IgD-negative memory B cell (primary cell): ENCODE results near the gene HPCAL1. TPM values are rescaled to one million over a fixed set of nuclear protein-coding genes. Genes with fewer than 3 reads are reported as not detected.
"Not testable (repeated sequence)": the region's sequence is repeated elsewhere in the genome, so short reads cannot be mapped to it uniquely, and the experiment has no call there.

Experiments
- H3K27ac Mint-ChIP-seq, 3 donors: one replicate each; pipeline ENCODE4 v1.8.0; 2020 to 2022; ENCODE audit warnings: mild to moderate bottlenecking in 3 of 3, mixed read lengths in 3 of 3, moderate library complexity in 1 of 3
- H3K27me3 Mint-ChIP-seq: one replicate; pipeline ENCODE4 v1.8.0; 2021; ENCODE audit warnings: mixed read lengths
- H3K36me3 Mint-ChIP-seq: one replicate; pipeline ENCODE4 v1.8.0; 2020; ENCODE audit warnings: mild to moderate bottlenecking, mixed read lengths
- H3K4me1 Mint-ChIP-seq, 3 donors: one replicate each; pipeline ENCODE4 v1.8.0; 2020 to 2022; ENCODE audit warnings: mixed read lengths in 3 of 3, mild to moderate bottlenecking in 1 of 3
- H3K4me3 Mint-ChIP-seq, 4 donors: one replicate each; pipeline ENCODE4 v1.8.0; 2020 to 2022; ENCODE audit warnings: mild to moderate bottlenecking in 4 of 4, mixed read lengths in 4 of 4, moderate library complexity in 3 of 4
- H3K9me3 Mint-ChIP-seq, 3 donors: one replicate each; pipeline ENCODE4 v1.8.0; 2020 to 2021; ENCODE audit warnings: mixed read lengths in 3 of 3, mild to moderate bottlenecking in 1 of 3
- polyA plus RNA-seq: library from polyadenylated mRNA; unstranded; fragments of 300-500 nt; fragmentation: Illumina TruSeq; gene quantifications from one replicate; pipeline ENCODE4 v1.2.3, GENCODE V29; 2021

Gene HPCAL1
- polyA plus RNA-seq, 1 donor from 2014 or later: 89.2 TPM

DNA sequence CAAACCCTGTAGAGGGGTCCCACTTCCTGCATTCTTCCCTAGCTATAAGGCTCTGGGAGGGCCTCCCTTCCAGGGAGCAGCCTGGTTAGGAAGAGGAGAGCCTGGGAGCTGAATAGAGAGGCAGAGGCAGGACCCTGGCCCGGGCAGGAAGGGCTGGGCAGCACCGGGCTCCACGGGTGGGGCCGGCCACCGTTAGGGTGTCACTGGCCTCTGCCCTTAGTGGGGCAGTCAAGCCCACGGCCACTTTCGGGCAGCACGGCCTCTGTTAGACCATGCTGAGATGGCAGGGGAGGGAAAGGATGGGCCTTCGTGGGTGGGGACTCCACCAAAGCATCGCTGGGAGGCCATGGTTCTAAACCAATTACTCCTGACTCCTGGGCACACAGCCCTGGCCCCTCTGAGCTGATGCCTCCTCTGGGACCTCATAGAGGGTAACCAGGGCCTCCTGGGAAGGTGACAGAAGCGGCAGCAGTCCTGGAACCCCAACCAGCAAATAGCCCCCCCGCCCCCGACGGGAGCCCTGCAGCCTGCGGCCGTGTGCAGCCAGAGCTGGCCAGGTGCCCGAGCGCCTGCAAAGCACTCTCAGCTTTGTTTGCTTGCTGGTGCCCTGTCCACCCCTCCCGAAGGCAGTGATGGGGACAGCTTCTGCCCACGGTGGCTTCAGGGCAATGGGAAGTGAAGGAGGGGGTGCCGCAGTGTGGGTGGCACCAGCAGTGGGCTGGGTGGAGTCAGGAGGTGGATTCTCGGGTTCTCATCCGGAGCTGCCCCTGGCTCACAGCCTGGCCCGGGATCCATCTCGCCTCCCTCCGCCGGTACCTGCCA, 16.3 kb upstream of the HPCAL1 start:
- H3K36me3 Mint-ChIP-seq: no peaks in the 10 kb centered on the region
- no peak overlapping the region for H3K4me3 Mint-ChIP-seq
- H3K27ac Mint-ChIP-seq: no peak overlapping the region
- peaks cover 0 to 1% (median 0%) of the 10 kb centered on the region in 3 donors for H3K9me3 Mint-ChIP-seq
- no peaks in the 10 kb centered on the region for H3K27me3 Mint-ChIP-seq
- peaks cover 0 to 1% (median 0%) of the 10 kb centered on the region in 3 donors for H3K4me1 Mint-ChIP-seq

DNA sequence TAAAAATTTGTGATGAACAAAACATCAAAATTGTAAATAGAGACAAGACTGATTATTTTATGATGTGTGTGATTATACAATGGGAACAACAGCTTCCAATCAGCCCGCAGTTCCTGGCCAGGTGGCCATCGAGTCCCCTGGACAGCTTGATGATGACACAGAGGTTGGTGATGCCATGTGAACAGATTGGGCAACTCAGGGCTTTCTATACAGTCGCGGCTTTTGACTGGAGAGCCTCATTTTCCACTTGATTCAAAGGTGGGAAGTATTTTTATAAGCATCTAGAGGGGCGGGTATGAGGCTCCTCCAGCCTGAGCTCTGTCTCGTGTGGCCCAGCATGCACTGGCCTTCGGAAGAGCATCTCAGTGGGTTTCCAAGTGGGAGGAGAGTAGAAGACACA, 14.9 kb upstream of the HPCAL1 start:
- Mint-ChIP-seq H3K4me1 (peaks cover 0 to 1% (median 0%) of the 10 kb centered on the region in 3 donors), H3K36me3 (no peaks in the 10 kb centered on the region), H3K9me3 (peaks cover 0 to 1% (median 0%) of the 10 kb centered on the region in 3 donors), H3K27me3 (no peaks in the 10 kb centered on the region), H3K27ac (no peak overlapping the region), H3K4me3 (no peak overlapping the region)

DNA sequence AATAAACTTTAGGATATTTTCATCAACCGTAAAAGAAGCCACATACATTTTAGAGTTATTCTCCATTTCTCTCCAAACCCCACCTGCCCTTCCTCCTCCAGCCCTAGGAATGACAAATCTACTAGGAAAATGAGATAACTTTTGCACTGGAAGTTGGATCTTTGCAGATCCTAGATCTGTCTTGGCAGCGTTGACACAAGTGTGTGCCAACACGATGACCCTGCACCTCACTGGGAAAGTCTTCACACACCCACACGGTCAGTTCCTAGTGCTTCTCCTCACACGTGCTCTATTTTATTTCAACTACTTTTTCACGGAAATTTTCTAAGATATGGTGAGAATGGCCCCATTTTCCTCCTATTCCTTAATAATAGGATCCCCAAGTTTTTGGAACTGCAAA, 14.1 kb upstream of the HPCAL1 start:
- Mint-ChIP-seq H3K4me3 (no peak overlapping the region), H3K27me3 (no peaks in the 10 kb centered on the region), H3K36me3 (no peaks in the 10 kb centered on the region), H3K9me3 (peaks cover 0 to 1% (median 0%) of the 10 kb centered on the region in 3 donors), H3K4me1 (peaks cover 0 to 1% (median 0%) of the 10 kb centered on the region in 3 donors), H3K27ac (no peak overlapping the region)

DNA sequence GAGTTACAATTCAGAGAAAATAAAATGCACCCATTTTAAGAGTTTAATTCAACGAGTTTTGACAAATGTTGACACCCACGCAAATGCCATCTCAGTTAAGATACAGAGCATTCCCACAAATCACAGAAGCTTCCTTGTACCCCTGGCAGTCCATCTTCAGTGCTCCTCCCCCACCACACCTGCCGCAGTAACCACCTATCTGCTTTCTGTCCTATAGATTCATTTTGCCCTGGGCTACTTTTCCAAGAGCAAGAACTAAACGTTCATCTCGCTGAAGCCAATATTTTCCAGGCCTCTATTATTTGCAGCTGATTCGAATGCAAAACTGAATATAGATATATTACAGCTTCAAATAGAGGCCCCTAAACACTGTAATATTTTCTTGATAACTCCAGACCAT, 13.4 kb upstream of the HPCAL1 start:
- H3K4me3 Mint-ChIP-seq: no peak overlapping the region
- H3K27ac Mint-ChIP-seq: no peak overlapping the region
- peaks cover 0 to 1% (median 0%) of the 10 kb centered on the region in 3 donors for H3K4me1 Mint-ChIP-seq
- H3K27me3 Mint-ChIP-seq: no peaks in the 10 kb centered on the region
- no peaks in the 10 kb centered on the region for H3K36me3 Mint-ChIP-seq
- peaks cover 0 to 5% (median 1%) of the 10 kb centered on the region in 3 donors for H3K9me3 Mint-ChIP-seq

DNA sequence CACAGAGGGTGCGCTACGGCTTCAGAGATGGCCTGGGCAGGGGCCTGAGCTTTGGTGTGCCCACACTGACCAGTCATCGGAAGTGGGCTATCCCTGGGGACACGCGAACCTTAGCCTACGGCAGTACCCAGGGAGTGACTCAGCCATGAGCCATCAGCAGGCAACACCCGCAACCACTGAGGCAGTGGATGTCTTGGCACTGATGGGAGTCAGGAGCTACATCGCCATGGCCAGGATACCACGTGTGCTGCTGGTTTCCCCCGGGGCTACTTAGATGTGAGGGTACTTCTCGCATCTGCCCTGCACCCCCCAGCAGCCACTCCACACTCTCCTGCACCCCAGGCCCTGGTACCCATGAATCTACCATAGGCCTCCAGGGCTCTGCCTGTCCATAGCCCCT, 12.8 kb upstream of the HPCAL1 start:
- Mint-ChIP-seq H3K27me3 (no peaks in the 10 kb centered on the region), H3K4me3 (no peak overlapping the region), H3K9me3 (peaks cover 0 to 5% (median 1%) of the 10 kb centered on the region in 3 donors), H3K36me3 (no peaks in the 10 kb centered on the region), H3K27ac (no peak overlapping the region), H3K4me1 (peaks cover 0 to 1% (median 0%) of the 10 kb centered on the region in 3 donors)

DNA sequence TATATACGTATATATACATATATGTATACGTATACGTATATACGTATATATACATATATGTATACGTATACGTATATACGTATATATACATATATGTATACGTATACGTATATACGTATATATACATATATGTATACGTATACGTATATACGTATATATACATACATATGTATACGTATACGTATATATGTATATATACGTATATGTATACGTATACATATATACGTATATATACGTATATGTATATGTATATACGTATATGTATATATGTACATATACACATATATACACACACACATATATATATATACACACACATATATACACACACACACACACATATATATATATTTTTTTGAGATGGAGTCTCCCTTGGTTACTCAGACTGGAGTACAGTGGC, 11.3 kb upstream of the HPCAL1 start:
- H3K27ac Mint-ChIP-seq, H3K27me3 Mint-ChIP-seq, H3K4me3 Mint-ChIP-seq, H3K36me3 Mint-ChIP-seq, H3K4me1 Mint-ChIP-seq, H3K9me3 Mint-ChIP-seq: not testable (repeated sequence)

DNA sequence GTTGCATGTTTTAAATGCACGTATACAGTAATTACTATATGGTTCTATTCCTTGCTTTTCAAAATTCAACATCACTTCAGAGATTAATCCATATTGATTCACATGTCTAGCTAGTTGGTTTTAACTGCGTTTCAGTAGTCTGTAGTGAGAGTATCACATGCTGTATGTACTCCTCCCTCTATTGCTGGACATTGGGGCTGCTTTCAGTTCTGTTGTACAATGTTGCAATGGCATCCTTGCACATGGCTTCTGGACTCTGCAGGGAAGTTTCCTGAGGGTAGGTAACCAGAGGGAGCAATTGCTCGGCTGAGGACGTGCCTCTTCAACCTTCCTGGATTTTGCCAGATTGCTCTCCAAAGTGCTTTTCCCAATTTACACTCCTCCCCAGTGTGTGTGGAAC, 10.7 kb upstream of the HPCAL1 start:
- Mint-ChIP-seq H3K4me1 (no peaks in the 10 kb centered on the region), H3K4me3 (no peak overlapping the region), H3K9me3 (peaks cover 0 to 5% (median 1%) of the 10 kb centered on the region in 3 donors), H3K27ac (no peak overlapping the region), H3K36me3 (no peaks in the 10 kb centered on the region), H3K27me3 (no peaks in the 10 kb centered on the region)

DNA sequence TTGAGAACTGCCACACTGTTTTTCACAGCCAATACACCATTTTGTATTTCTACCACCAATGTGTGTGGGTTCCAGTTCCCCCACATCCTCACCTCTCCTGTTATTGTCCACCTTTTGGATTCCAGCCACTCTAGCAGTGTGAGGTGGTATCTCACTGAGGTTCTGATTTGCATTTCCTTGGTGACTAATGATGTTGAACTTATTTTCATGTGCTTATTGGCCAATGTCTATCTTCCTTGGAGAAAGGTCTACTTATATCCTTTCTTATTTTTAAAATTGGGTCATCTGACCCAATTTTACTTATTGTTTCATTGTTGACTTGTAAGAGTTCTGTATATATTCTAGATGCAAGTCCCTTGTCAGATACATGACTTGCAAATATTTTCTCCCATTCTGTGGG, 9.1 kb upstream of the HPCAL1 start:
- Mint-ChIP-seq H3K4me1 (peaks cover 5 to 10% (median 5%) of the 10 kb centered on the region in 3 donors), H3K27ac (peak overlapping the region in 1 of 3 donors; percentile 24), H3K27me3 (no peaks in the 10 kb centered on the region), H3K9me3 (peaks cover 0 to 5% (median 0%) of the 10 kb centered on the region in 3 donors), H3K4me3 (no peak overlapping the region), H3K36me3 (no peaks in the 10 kb centered on the region)

DNA sequence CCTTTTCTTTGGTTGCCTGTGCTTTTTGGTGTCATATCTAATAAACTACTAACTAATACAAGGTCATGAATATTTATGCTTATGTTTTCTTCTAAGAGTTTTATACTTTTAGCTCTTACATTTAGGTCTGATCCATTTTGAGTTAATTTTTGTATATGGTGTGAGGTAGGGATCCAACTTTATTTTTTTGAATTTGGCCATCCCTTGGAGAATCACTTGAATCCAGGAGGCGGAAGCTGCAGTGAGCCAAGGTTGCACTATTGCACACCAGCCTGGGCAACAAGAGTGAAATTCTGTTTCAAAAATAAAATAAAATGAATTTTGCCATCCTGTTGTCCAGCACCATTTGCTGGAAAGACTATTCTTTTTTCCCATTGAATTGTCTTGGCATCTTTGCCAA, 8.6 kb upstream of the HPCAL1 start:
- peaks cover 5 to 10% (median 8%) of the 10 kb centered on the region in 3 donors for H3K4me1 Mint-ChIP-seq
- H3K4me3 Mint-ChIP-seq: no peak overlapping the region
- peaks cover 0 to 5% (median 0%) of the 10 kb centered on the region in 3 donors for H3K9me3 Mint-ChIP-seq
- no peak overlapping the region for H3K27ac Mint-ChIP-seq
- no peaks in the 10 kb centered on the region for H3K27me3 Mint-ChIP-seq
- no peaks in the 10 kb centered on the region for H3K36me3 Mint-ChIP-seq

DNA sequence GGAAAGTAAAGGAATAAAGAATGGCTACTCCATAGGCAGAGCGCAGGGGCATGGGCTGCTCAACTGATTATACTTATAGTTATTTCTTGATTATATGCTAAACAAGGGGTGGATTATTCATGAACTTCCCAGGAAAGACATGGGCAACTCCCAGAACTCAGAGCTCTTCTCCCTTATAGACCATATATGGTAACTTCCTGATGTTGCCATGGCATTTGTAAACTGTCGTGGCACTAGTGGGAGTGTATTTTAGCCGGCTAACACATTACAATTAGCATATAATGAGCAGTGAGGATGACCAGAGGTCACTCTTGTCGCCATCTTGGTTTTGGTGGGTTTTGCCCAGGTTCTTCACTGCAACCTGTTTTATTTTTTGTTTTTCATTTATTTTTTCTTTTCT, 7.1 kb upstream of the HPCAL1 start:
- H3K4me3 Mint-ChIP-seq, H3K36me3 Mint-ChIP-seq, H3K27ac Mint-ChIP-seq: not testable (repeated sequence)

DNA sequence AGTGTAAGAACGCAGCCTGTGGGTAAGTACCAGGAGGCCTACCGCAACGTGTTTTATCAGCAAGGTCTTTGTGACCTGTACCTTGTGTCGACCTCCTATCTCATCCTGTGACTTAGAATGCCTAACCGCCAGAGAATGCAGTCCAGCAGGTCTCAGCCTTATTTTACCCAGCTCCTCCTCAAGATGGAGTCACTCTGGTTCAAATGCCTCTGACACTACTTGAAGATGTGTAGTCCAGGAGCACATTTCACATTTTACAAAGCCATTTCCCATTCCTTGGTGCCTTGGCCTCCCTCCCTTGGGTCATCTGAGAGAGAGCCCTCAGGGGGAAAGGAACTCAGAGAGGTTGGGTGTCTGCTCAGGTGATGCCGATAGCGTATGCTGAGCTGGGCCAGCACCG, 6.6 kb upstream of the HPCAL1 start:
- peaks cover 6 to 16% (median 15%) of the 10 kb centered on the region in 3 donors for H3K4me1 Mint-ChIP-seq
- H3K27ac Mint-ChIP-seq: no peak overlapping the region
- peaks cover 0 to 5% (median 0%) of the 10 kb centered on the region in 3 donors for H3K9me3 Mint-ChIP-seq
- H3K36me3 Mint-ChIP-seq: no peaks in the 10 kb centered on the region
- H3K4me3 Mint-ChIP-seq: no peak overlapping the region
- H3K27me3 Mint-ChIP-seq: no peaks in the 10 kb centered on the region

More for the DNA sequence above, 7.1 kb upstream of the HPCAL1 start:
- peaks cover 5 to 12% (median 12%) of the 10 kb centered on the region in 3 donors for H3K4me1 Mint-ChIP-seq
- H3K27me3 Mint-ChIP-seq, H3K9me3 Mint-ChIP-seq: not testable (repeated sequence)

DNA sequence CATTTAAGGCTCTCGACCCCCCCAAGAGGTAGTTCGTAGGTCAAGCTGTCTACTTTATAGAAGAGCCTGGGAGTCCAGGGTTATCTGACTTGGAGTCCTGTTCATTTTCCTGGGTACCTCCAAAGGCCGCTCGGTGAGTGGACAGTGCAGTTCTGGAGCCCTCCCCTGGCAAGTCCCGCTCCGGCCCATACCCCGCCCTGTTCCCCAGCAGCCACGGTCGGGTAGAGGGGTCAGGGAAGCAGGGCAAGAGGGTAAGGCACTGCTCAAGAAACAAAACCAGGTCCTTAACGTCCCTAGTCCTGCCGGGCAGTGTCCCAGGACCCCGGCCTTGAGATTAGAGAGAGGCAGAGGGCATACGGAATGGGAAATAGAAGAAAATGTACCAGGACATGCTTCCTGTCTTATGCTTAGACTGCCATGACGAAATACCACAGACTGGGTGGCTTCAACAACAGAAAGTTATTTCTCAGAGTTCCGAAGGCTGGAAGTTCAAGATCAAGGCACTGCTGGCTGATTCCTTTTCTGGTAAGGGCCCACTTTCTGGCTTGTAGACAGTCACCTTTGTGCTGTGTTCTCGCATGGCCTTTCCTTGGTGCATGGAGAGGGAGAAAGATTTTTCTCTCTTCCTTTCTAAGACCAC, 5.4 kb upstream of the HPCAL1 start:
- Mint-ChIP-seq H3K36me3 (peaks cover 1% of the 10 kb centered on the region), H3K4me3 (no peak overlapping the region), H3K9me3 (peaks cover 0 to 5% (median 0%) of the 10 kb centered on the region in 3 donors), H3K27ac (no peak overlapping the region), H3K27me3 (no peaks in the 10 kb centered on the region), H3K4me1 (peaks cover 12 to 19% (median 15%) of the 10 kb centered on the region in 3 donors)

DNA sequence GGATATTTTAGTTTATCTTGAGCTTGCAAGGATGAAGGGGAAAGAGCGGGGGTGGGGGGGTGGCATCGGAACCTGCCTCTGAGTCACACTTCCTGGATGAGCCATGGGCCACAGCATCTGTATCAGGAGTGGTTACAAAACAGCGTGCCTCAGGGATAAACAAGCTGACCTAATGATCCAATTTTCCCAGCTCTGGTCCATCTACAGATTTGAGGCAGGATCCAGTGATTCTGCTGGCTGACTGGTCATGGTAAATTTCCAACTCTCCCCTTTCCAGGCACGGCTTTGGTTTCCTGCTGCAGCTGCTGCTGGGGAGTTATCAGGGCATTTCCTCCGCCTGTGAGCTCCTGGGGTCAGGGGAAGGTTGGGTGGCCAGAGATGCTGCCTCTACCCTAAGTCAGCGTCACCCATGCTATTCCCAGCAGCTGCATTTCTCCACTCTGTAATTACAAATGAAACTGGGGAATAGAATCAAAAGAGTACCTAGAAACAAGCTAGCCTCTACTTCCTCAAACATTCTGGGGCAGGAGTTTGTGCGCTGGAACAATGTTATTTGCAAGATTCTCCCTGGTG, 4.7 kb upstream of the HPCAL1 start:
- H3K4me3 Mint-ChIP-seq: peak overlapping the region in 1 of 4 donors; percentile 73
- H3K4me1 Mint-ChIP-seq: peaks cover 12 to 19% (median 15%) of the 10 kb centered on the region in 3 donors
- peak overlapping the region in 2 of 3 donors; percentile 53 to 62 for H3K27ac Mint-ChIP-seq
- H3K36me3 Mint-ChIP-seq: peaks cover 1% of the 10 kb centered on the region
- no peaks in the 10 kb centered on the region for H3K27me3 Mint-ChIP-seq
- peaks cover 0 to 5% (median 0%) of the 10 kb centered on the region in 3 donors for H3K9me3 Mint-ChIP-seq

DNA sequence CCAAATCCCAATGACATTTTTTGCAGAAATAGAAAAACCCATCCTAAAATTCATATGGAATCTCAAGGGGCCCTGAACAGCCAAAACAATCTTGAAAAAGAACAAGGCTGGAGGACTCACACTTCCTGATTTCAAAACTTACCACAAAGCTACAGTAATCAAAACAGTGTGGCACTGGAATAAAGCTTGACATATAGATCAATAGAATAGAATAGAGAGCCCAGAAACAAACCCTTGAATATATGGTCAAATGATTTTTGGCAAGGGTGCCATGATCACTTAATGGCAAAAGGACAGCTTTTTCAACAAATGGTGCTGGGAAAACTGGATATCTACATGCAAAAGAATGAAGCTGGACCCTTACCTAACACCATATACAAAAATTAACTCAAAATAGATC, 3.9 kb upstream of the HPCAL1 start:
- Mint-ChIP-seq H3K4me3 (peak overlapping the region in 1 of 4 donors; percentile 73), H3K4me1 (peaks cover 14 to 20% (median 17%) of the 10 kb centered on the region in 3 donors), H3K27ac (peak overlapping the region in 2 of 3 donors; percentile 53 to 62)
- not testable (repeated sequence) for H3K27me3 Mint-ChIP-seq, H3K9me3 Mint-ChIP-seq, H3K36me3 Mint-ChIP-seq

DNA sequence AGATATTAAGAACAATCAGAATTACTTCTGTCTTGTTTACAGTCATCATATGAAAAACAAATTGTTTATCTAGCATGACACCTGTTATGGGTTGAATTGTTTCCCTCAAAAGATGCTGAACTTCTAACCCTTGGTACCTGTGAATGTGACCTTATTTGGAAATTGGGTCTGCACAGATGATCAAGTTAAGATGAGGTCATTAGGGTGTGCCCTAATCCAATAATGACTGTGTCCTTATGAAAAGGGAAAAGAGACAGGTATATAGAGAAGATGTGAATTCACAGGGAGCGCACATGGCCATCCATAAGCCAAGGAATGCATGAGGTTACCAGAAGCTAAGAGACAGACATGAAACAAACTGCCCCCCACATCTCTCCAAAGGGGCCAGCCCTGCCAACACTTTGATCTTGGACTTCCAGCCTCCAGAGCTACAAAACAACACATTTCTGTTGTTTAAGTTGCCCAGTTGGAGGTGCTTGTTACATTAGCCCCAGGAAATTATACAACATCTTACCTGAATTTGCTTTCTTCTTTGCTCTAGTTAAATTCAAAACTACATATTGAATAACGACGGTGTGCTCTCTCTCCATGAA, 2.3 kb upstream of the HPCAL1 start:
- H3K9me3 Mint-ChIP-seq: no peaks in the 10 kb centered on the region
- H3K4me1 Mint-ChIP-seq: peaks cover 23 to 28% (median 25%) of the 10 kb centered on the region in 3 donors
- H3K27ac Mint-ChIP-seq: peak overlapping the region; percentile 71 to 92 (median 80)
- H3K36me3 Mint-ChIP-seq: peaks cover 1% of the 10 kb centered on the region
- H3K4me3 Mint-ChIP-seq: peak overlapping the region in 2 of 4 donors; percentile 13 to 81
- H3K27me3 Mint-ChIP-seq: no peaks in the 10 kb centered on the region
